DMS53 treated with DMSO at 0.1 percent for 48 hours (cell line): Measurements from ENCODE around the gene TAF1B.

ENCODE experiments used
- DNase-seq: peaks from one replicate; lab custom pipeline; 2025; ENCODE audit not compliant: unreplicated experiment; lab: John Stamatoyannopoulos, UW

Gene TAF1B

GRCh38 chr2:9937968-9938367, 94.7 kb downstream of the TAF1B start:
- no peak for DNase-seq

GRCh38 chr2:9939587-9940485, 96.6 kb downstream of the TAF1B start:
- no peak for DNase-seq

DNA sequence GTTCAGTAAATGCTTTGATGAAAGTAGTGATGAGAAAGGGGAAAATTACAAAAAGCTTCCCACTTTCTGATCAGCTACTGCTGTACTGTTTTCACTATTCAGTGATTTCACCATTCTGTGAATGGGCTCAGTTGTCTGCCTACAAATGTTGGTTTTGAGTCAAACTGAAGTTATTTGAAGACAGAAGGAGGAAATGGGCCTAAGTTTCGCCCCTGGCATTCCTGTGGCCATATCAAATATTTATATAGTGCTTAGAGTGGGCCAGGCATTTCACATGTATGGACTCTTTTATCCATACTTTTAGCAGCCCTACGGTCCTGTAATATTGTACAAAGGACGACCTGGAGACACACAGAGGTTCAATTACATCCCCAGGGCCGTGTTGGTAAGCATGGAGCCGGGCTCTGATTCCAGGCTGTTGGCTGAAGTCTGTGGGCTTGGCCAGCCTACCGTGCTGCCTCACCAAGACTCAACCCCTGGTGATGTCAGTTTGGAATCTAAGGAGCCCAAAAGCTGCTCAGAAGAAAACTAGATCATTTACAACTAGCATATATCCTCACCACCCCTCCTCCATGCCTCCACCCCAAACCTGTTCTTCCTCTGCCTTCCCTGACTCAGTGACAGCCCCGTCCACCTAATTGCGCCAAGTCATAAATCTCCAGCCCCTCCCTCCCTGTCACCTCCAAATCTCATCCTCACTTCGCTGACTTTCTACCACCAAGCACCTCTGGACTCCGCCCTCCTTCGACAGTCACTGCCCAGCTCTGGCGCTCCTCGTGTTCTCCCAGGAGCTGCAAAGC, 98.1 kb downstream of the TAF1B start:
- no peak for DNase-seq

GRCh38 chr2:9941996-9942390, 98.7 kb downstream of the TAF1B start:
- no peak for DNase-seq

- DNase-seq = no peak
Measured at GRCh38 chr2:9944330-9944758, 101.1 kb downstream of the TAF1B start.

DNA sequence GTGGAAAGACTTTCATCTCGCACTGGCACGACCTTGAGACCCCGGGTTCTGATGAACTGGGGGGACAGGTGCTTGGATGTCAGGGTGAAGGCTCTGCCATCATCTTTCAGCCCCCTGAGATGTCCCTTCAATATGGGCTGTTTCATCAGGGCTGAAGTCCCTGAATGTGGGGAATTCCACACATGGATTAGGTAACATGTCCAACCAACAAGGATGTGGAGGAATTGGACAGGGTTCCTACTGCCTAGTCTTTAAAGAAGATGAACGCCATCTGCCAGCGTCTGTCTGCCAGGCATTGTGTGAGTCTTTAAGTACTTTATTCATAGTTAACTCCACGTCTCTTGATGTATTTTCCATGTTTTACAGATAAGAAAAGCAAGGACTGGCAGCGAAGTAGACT, 102.3 kb downstream of the TAF1B start:
- no peak for DNase-seq

DNA sequence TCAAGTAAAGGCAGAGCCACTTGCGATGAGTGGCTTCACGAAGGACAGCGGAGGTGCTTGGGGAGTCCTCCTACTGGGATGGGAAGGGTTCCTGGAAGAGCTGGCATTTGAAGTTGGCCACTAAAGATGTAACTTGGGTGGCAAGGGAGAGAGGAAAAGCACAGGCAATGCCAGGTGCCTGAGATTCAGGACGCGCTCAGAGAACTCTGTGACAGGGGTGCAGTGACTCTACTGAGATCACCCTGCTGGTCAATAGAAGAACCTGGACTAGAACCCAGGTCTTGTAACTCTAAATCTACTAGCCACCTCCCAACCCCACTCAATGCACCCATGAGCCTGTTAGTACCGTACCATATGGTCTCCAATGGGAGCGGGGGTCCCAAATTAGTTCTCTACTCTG, 102.8 kb downstream of the TAF1B start:
- DNase-seq = no peak

DNA sequence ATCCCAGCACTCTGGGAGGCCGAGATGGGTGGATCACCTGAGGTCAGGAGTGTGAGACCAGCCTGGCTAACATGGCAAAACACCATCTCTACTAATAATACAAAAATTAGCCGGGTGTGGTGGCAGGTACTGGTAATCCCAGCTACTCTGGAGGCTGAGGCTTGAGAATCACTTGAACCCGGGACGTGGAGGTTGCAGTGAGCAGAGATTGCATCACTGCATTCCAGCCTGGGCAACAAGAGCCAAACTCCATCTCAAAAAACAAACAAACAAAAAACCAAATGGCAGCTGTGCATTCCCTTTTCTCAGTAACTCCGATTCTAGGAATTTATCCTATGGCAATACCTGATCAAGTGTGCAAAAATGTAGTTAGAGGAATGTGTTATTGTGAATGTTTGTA, 103.5 kb downstream of the TAF1B start:
- no peak for DNase-seq

- DNase-seq = no peak
Measured at GRCh38 chr2:9948721-9949120, 105.4 kb downstream of the TAF1B start.

GRCh38 chr2:9949239-9949991, 106.1 kb downstream of the TAF1B start:
- no peak for DNase-seq

DNA sequence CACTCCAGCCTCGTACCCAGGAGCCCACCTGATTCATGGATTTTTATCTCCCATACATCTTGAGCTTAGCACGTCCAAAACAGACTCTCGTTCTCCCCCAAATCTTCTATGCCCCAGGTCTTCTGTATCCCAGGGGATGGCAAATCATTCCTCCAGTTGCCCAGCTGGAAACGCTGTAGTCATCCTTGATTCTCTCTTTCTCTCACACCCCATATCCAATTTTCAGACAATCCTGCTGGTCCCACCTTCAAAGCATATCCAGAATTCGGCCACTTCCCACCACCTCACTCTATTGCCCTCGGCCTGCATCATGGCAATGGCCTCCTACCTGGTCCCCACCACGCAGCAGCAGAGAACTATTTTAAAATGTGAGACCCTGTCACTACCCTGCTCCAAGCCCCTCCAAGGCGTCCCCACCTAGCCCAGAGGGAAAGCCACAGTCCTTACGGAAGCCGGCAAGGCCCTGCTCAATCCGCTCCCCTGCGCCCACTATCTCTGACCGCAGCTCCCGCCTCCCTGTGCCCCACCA, 106.8 kb downstream of the TAF1B start:
- no peak for DNase-seq

GRCh38 chr2:9950521-9951271, 107.4 kb downstream of the TAF1B start:
- DNase-seq = peak; percentile 19

GRCh38 chr2:9951272-9951521, 107.9 kb downstream of the TAF1B start:
- DNase-seq = no peak

GRCh38 chr2:9951522-9952285, 108.4 kb downstream of the TAF1B start, which contains the start of gene GRHL1:
TSS of gene GRHL1 (plus strand) at chr2:9951693. CDS start at chr2:9951834, 141 bp downstream.
- DNase-seq = peak; percentile 62

DNA sequence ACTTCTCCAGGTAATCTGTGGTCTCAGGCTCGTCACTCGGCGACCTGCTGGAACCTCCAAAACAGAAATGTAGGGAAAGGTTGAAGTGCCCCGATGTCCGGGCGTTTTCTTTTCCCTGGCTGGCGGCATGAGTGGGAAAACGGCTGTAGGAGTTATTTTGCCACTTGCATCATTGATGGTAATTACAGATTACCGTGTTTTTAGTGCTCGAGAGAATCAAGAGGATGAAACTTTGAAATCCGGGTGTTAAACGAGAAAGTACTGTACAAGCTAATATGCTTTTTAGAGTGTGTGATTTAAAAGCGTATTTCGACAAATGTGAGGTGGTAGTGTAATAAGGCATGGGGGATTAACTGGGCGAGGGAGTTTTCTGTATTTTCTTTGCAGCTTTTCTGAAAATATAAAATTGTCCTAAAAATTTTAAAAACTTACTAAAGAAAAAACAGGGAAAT, 109.0 kb downstream of the TAF1B start:
- no peak for DNase-seq

- no peak for DNase-seq
Measured at GRCh38 chr2:9952856-9953503, 109.7 kb downstream of the TAF1B start.

- DNase-seq = no peak
Measured at GRCh38 chr2:9954136-9954535, 110.9 kb downstream of the TAF1B start.

DNA sequence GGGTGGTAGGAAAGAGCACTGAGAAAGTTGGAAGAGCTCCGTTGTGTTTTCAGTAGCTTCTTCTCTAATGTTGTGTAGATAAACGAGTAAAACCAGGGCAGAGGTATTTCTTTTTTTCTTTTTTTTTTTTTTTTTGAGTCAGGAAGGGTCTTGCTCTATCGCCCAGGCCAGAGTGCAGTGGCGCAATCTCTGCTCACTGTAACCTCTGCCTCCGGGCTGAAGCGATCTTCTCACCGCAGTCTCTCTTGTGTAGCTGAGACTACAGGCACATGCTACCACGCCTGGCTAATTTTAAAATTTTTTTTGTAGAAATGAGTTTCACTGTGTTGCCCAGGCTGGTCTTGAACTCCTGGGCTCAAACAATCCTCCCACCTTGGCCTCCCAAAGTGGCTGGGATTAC, 114.8 kb downstream of the TAF1B start:
- no peak for DNase-seq

DNA sequence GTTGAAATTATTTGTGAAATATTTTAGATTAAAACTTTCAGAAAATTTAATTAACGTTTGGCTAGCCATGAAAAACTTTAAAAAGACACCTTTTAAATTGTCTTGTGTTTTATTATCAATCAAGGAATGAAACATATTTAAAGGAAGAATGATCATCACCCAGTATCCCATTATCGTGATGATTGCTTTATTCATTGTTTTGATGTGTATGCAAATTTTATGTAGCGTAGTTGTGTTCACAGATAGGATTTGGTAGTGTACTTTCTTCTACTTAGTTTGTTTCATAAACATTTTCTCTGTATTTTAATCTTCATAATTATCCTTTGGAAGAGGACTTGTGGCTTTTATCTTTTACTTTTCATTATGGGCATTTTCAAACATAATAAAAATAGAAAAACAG, 116.0 kb downstream of the TAF1B start:
- no peak for DNase-seq
